Head of caudate nucleus (tissue), 42 donors: ENCODE results near the gene KDSR.
A peak's percentile ranks its signal among the peaks of the same experiment; 100 is the strongest.

Experiments
- DNase-seq, 42 donors: peaks; one replicate each; pipeline versions ENCODE4 v3.0.0 to v3.0.0-alpha.2; 2020 to 2021; ENCODE audit warnings: mixed read lengths in 7 of 42
- intact Hi-C: fragments of 100-400 bp; cut with DNase I; formaldehyde crosslinking; loops from one replicate; pipeline ENCODE4 v1.15.0; 2022

Gene KDSR

GRCh38 chr18:63325086-63325686 lies 41.8 kb downstream of the KDSR start:
- intact Hi-C loops: no loop called here
- no peak for DNase-seq

GRCh38 chr18:63322908-63323634 lies 43.9 kb downstream of the KDSR start:
- peak in 40 of 42 donors; percentile 40 to 92 (median 72) for DNase-seq
- intact Hi-C loops: loop anchor here (5.0 kb wide), 3 partner anchors 44 to 306 kb away; partner anchors contain the start of gene KDSR

- intact Hi-C loops: loop anchor here (5.0 kb wide), 3 partner anchors 45 to 305 kb away; partner anchors contain the start of gene KDSR
- DNase-seq: no peak
Measured at GRCh38 chr18:63322206-63322605, 44.8 kb downstream of the KDSR start.

GRCh38 chr18:63321291-63321690 lies 45.7 kb downstream of the KDSR start:
- intact Hi-C loops: loop anchor here (5.0 kb wide), 3 partner anchors 46 to 304 kb away; partner anchors contain the start of gene KDSR

GRCh38 chr18:63320975-63321265 lies 46.1 kb downstream of the KDSR start:
- intact Hi-C loops: loop anchor here (5.0 kb wide), 3 partner anchors 46 to 304 kb away; partner anchors contain the start of gene KDSR
- DNase-seq: peak in 4 of 42 donors; percentile 13 to 49 (median 33)

More at GRCh38 chr18:63321291-63321690, 45.7 kb downstream of the KDSR start:
- DNase-seq: no peak

- peak; percentile 64 to 94 (median 86) for DNase-seq
- intact Hi-C loops: loop anchor here (5.0 kb wide), 3 partner anchors 47 to 303 kb away; partner anchors contain the start of gene KDSR
Measured at GRCh38 chr18:63320123-63320974, 46.7 kb downstream of the KDSR start.

GRCh38 chr18:63319383-63320122 lies 47.5 kb downstream of the KDSR start, which contains the start of gene BCL2:
Gene BCL2 (minus strand): TSS chr18:63319769.
- intact Hi-C loops: loop anchor here (5.0 kb wide), 3 partner anchors 48 to 302 kb away; partner anchors contain the start of gene KDSR
- DNase-seq: peak in 35 of 42 donors; percentile 26 to 73 (median 53)

GRCh38 chr18:63318889-63319382 lies 48.1 kb downstream of the KDSR start:
- no peak for DNase-seq
- intact Hi-C loops: no loop called here

GRCh38 chr18:63317982-63318888 lies 48.8 kb downstream of the KDSR start:
- intact Hi-C loops: no loop called here
- DNase-seq: peak in 41 of 42 donors; percentile 45 to 84 (median 68)

- intact Hi-C loops: no loop called here
- DNase-seq: no peak
Measured at GRCh38 chr18:63317556-63317946, 49.5 kb downstream of the KDSR start.

DNA sequence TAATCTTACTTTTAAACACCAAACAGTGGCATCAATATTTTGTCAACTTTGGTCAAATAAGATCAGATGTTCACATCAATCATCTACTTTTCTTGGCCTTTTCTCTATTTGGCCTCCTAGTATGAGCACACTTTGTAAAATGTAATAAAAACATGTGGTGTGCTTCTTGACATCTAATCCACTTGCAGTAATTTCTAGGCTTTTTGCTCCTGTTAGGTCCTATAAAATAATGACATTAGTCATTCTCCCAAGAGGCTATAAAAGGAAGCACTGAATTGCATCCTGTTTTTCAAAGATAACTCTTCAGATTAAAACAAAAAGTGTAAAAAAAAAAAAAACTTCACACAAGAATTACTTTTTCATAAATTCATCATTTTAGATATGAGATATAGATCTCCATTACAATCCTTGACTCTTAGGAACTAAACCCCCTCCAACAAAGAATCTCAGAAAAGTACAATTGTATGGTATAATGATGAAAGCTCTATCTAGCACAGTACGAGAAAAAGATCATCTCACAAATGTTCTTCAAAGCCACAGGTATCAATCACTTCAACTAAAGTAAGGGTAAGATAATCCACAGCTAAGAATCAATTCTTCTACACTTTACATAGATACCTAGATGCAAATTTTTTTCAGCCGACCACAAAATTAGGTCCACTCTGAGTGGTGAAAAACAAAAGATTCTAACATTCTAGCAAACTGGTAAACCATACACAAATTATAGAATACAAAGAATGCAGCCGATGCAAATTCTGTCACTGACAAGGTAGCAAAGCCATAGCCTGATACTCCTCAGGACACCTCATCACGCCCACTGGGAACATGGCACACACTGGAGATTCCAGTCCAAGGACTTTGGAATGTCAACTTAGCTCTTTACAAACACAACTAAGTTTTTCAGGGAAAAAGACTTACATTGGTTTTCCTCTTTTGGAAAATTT lies 50.1 kb downstream of the KDSR start:
- DNase-seq: no peak
- intact Hi-C loops: no loop called here

DNA sequence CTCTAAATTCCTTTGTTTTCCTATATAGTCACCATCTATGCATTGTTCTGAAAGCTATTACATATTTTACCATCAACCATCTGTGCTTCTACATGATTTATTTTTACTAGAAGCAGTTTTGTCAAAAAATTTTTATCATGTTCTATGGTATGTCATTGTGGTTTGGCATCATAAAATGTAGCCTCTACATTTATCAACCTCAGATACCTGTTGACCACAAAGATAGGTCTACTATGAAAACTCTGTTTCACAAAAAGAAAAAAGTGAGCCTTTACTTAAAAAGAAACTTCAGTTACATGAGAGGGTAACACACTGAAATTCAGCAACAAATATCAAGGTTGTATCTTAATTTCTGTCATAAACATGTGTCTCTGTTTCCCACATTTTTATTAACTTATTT lies 51.1 kb downstream of the KDSR start:
- intact Hi-C loops: no loop called here
- no peak for DNase-seq

DNA sequence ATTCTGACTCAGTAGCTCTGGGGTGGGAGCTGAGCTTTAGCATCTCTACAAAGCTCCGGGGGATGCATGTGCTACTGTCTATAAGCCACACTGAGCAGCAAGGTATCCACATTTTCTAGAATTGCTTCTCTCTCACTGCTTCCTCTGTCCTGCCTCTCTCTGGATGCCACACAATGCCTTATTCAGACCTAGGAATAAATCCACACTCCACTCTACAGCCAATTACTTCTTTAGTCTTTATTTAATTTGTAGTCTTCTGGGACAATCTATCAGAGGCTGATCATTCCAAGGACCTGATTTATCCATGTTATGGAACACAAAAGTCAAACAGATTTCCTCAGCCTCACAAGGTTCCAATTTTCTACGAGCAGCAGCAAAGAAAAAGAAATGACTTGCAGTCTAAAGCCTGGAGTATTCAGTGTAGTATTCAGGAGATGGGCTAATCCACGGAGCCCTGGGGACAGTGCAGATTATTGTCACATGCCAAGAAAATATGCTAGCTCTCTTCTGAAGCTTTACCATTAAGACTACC lies 51.8 kb downstream of the KDSR start:
- intact Hi-C loops: no loop called here
- DNase-seq: no peak

DNA sequence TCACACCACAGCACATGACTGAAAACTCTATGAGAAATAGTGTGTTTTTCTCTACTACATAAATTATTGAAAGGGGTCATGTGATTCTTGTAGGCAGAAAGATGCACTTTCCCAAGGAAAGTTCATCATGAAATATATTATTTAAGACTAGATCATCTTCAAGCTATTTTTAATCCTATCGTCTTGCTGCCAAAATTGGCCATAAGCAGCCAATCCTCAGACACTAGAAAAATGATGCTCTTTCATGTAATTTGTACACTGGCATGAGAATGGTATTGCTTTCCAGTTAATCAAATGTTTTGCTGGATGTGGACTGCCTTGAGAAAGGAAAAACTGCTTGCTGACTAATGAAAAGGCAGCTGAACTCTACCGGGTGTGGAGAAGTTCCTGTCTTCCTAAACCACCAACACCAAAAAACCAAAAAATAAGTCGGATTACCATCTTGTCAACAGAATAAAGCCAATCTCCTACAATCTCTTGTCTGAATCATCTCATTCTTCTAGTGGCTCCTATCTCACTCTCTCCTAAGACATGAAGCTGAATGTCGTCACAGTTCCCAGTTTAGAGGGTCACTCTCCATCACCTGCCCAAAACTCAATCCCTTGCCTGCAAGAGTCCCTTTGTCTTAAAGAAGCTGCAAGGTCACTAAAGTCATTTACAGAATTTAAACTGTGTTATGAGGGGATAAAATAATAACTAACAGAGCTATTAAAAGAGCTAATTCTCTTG lies 52.8 kb downstream of the KDSR start:
- DNase-seq: no peak
- intact Hi-C loops: no loop called here

DNA sequence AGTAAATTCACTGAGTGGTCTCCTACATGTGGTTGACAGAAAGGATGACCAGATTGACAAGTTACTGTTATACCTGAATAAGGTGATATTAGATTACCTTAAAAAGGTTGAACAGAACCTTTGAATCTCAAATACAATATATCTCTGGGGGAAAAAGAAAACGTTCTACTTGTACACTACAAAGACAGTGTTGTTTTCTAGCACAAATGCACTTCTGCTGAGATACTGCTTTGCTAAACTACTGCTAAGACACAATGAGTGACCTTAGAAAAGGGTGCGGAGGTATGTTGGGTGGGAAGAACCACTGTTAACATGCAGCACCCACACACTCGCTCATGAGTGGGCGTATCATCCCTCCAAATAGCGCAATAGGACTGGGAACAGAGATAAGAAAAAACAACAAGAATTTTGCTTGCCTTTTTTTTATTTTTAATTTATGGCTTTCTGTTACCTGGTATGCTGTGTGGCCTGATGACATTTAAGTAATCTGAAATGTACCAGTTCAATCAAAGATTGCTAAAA lies 53.5 kb downstream of the KDSR start:
- DNase-seq: no peak
- intact Hi-C loops: no loop called here
